ENCODE data around the gene CPT1B. TPM values are rescaled to one million over a fixed set of nuclear protein-coding genes. Genes with fewer than 3 reads are reported as not detected.
A peak's percentile ranks its signal among the peaks of the same experiment; 100 is the strongest.

CPT1B gene
- total RNA-seq, 6 experiments from 2014 or later = 3.8 to 30.7 (median 13.0) TPM

DNA sequence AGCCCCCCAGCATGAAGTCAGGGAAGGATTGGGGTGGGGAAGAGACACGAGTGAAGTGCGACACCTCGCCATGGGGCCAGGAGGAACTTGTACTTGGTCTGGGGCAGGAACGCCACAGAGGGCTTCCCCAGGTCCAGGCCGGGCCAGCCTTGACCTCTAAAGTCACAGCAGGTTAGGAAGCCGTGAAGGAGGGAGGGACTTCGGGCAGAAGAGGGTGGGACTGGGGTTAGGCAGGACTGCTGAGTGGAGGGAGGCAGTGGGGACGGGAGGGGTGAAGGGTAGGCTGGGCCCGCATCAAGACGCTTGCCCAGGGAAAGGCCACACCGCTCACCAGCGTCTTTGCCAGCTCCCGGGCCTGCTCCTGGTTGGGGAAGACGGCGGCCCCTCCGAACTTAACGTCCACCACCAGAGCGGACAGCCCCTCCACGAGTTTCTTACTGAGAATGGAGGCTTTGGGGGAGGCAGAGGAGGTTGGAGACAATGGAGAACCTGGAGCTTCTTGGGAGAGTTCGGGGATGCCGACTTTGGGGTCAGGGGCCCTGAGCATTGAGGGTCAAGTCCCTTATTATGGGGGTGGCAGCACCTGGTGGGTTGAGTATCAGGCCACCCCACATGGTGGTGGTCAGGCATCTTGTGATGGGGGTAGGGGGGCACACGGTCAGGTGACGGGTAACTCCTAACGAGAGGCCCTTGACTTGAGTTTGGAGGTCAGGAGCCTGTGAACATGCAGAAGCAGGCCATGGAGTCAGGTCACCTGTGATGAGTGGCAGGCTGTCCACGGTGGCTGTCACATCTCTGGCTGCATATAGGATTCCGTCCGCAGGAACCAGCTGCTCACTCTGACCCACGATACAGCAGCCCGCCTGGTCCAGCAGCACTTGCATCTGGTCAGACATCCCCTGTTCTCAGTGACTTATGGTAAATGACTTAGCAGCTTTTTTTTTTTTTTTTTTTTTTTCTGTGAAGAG lies 51.1 kb downstream of the CPT1B start:
- DNase-seq (peak; percentile 82 to 85 (median 84)), ATAC-seq (peak; percentile 0 to 16 (median 10))
- H3K27ac ChIP-seq = peak overlapping the region; percentile 76 to 94 (median 87)
- TF ChIP-seq, protein P1, sequence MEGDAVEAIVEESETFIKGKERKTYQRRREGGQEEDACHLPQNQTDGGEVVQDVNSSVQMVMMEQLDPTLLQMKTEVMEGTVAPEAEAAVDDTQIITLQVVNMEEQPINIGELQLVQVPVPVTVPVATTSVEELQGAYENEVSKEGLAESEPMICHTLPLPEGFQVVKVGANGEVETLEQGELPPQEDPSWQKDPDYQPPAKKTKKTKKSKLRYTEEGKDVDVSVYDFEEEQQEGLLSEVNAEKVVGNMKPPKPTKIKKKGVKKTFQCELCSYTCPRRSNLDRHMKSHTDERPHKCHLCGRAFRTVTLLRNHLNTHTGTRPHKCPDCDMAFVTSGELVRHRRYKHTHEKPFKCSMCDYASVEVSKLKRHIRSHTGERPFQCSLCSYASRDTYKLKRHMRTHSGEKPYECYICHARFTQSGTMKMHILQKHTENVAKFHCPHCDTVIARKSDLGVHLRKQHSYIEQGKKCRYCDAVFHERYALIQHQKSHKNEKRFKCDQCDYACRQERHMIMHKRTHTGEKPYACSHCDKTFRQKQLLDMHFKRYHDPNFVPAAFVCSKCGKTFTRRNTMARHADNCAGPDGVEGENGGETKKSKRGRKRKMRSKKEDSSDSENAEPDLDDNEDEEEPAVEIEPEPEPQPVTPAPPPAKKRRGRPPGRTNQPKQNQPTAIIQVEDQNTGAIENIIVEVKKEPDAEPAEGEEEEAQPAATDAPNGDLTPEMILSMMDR (IDR thresholded peaks at IDR 0.05) = no peak
- TF ChIP-seq POLR2A (IDR thresholded peaks at IDR 0.05) = peak; percentile 34
- peak overlapping the region; percentile 66 to 74 (median 68) for H3K4me3 ChIP-seq
- no peaks in the 10 kb centered on the region for H3K27me3 ChIP-seq
- WGBS (ENCODE audit: insufficient coverage, low coverage, low lambda C conversion rate, missing lambda C conversion rate) = 0% methylated on average over 2 of the region's 29 CpGs
- intact Hi-C loops (cut with DNase I) = loop anchor here in 1 of 2 donors (10.0 kb wide), 1 partner anchor 88 kb away; no protein-coding TSS in a partner anchor
- peaks cover 0 to 18% (median 3%) of the 10 kb centered on the region in 4 donors for H3K36me3 ChIP-seq
- H3K4me1 ChIP-seq = peaks cover 0 to 25% (median 12%) of the 10 kb centered on the region in 4 donors
- H3K9me3 ChIP-seq = no peaks in the 10 kb centered on the region

DNA sequence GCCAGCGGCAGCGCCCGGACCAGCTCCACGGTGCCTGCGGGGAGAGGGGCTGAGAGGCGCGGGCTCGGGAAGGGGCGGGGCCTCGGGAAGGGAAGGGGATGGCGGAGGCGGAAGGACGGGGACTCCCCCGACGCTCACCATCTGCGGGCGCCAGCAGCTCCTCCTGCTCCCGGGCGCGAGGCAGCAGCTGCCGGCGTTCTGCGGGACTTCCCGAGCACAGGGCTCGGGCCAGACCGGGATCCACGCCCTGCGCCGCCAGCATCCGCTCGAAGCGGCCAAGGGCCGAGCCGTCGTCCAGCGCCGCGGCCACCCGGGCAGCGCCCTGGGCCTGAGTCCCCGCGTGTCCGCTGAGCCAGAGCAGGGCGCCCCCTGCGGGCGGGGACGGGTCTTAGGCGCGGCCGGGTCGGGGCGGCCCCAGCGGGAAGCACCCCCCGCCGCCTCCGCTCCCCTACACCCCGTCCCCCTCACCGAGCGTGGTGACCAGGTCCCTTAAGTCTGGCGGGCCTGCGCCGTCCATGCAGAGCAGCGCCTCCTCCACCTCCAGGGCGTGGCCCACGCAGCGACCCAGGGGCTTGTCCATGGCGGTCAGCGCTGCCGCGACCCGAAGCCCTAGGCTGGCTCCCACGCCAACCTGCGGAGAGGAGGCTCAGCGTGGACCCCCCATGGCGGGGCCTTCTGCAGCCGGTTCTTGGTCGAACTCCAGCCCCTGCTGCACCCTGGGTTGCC lies 52.0 kb downstream of the CPT1B start:
- peak; percentile 87 to 90 (median 90) for DNase-seq
- Histone ChIP-seq H3K27ac (peak overlapping the region; percentile 76 to 94 (median 87)), H3K9me3 (no peaks in the 10 kb centered on the region), H3K4me3 (peak overlapping the region; percentile 66 to 74 (median 68)), H3K27me3 (no peaks in the 10 kb centered on the region), H3K4me1 (peaks cover 0 to 25% (median 12%) of the 10 kb centered on the region in 4 donors), H3K36me3 (peaks cover 0 to 23% (median 3%) of the 10 kb centered on the region in 4 donors)
- intact Hi-C loops (cut with DNase I) = loop anchor here in 1 of 2 donors (10.0 kb wide), 1 partner anchor 89 kb away; no protein-coding TSS in a partner anchor
- 0% methylated on average over 13 of the region's 77 CpGs for WGBS (ENCODE audit: insufficient coverage, low coverage, low lambda C conversion rate, missing lambda C conversion rate)
- ATAC-seq = peak; percentile 13 to 33 (median 20)
- peak; percentile 33 for TF ChIP-seq POLR2A (IDR thresholded peaks at IDR 0.05)
- TF ChIP-seq, protein P1 (IDR thresholded peaks at IDR 0.05) = peak; percentile 45 to 84 (median 66)

DNA sequence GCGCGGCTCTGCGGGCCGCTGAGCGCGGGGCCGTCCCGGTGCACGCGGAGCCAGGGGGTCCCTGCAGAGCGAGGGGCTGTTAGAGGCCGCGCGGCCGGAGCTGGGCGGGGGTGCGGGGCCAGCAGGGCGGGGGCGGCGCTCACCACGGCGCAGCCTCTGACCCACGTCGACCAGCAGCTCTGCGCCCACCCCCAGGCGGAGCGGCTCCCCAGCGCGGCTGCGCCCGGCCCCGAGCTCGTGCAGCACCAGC lies 52.4 kb downstream of the CPT1B start:
- peak overlapping the region; percentile 66 to 74 (median 68) for H3K4me3 ChIP-seq
- H3K27me3 ChIP-seq = no peaks in the 10 kb centered on the region
- H3K36me3 ChIP-seq = peaks cover 0 to 23% (median 3%) of the 10 kb centered on the region in 4 donors
- H3K27ac ChIP-seq = peak overlapping the region; percentile 76 to 94 (median 87)
- ATAC-seq (peak in 2 of 4 donors; percentile 4 to 5), DNase-seq (no peak)
- peaks cover 0 to 25% (median 12%) of the 10 kb centered on the region in 4 donors for H3K4me1 ChIP-seq
- no CpG with 5 or more reads among the region's 33 CpGs for WGBS (ENCODE audit: insufficient coverage, low coverage, low lambda C conversion rate, missing lambda C conversion rate)
- no peak for TF ChIP-seq POLR2A (IDR thresholded peaks at IDR 0.05)
- no peaks in the 10 kb centered on the region for H3K9me3 ChIP-seq
- intact Hi-C loops (cut with DNase I) = loop anchor here in 1 of 2 donors (10.0 kb wide), 1 partner anchor 89 kb away; no protein-coding TSS in a partner anchor

GRCh38 chr22:50525104-50525857 lies 52.9 kb downstream of the CPT1B start, which contains the start of gene SCO2:
SCO2 (minus strand) TSS chr22:50525598; CDS start chr22:50524411, 1,187 bp downstream.
- DNase-seq (peak; percentile 97), ATAC-seq (peak; percentile 38 to 64 (median 56))
- H3K36me3 ChIP-seq = peaks cover 0 to 23% (median 3%) of the 10 kb centered on the region in 4 donors
- peak; percentile 92 for TF ChIP-seq POLR2A (IDR thresholded peaks at IDR 0.05)
- TF ChIP-seq, protein P1 (IDR thresholded peaks at IDR 0.05) = peak; percentile 8 to 36 (median 29)
- intact Hi-C loops (cut with DNase I) = loop anchor here in 1 of 2 donors (10.0 kb wide), 1 partner anchor 90 kb away; no protein-coding TSS in a partner anchor
- no peaks in the 10 kb centered on the region for H3K9me3 ChIP-seq
- H3K27ac ChIP-seq = peak within 1 kb of the TSS; percentile 76 to 94 (median 87)
- WGBS (ENCODE audit: insufficient coverage, low coverage, low lambda C conversion rate, missing lambda C conversion rate) = 0% methylated on average over 15 of the region's 84 CpGs
- H3K4me3 ChIP-seq = peak within 1 kb of the TSS; percentile 66 to 74 (median 68)
- peaks cover 0 to 25% (median 12%) of the 10 kb centered on the region in 4 donors for H3K4me1 ChIP-seq
- H3K27me3 ChIP-seq = no peaks in the 10 kb centered on the region

Data from right lobe of liver (tissue), 6 donors.